GM23248 (cell line): ENCODE data around the gene ADGRG2.

Experiments used
- EZH2 ChIP-seq: fragments of 200-600 bp; sonication (generic); IDR thresholded peaks from 2 replicates; pipeline ENCODE4 v1.6.1; 2018; ENCODE audit warnings: antibody characterized with exemption, mild to moderate bottlenecking; ENCODE audit not compliant: insufficient read depth, poor library complexity, severe bottlenecking
- EZH2phosphoT487 ChIP-seq: fragments of 200-600 bp; sonication (generic); IDR thresholded peaks from 2 replicates; pipeline ENCODE4 v1.6.1; 2018; ENCODE audit warnings: antibody characterized with exemption, moderate library complexity, mild to moderate bottlenecking, low read depth; ENCODE audit not compliant: insufficient read depth

DNA sequence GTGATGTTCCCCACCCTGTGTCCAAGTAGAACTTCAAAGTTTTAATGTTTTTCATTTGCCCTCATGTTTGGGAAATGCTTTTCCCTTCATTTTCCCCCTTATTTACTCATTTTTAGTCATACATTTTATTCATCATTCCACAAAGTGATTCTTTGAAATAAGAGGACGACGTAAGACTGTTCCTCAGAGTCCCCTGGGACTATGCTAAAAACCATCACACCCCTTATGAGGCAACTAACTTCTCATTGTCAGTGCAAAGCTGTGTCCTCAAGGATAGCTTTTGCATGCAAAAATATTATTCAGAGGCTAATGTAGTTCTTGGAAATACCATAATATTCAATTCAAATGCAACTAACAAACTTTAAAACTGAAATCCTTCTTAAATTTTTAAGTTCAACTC lies 14.8 kb upstream of the ADGRG2 start:
- TF ChIP-seq EZH2 = no peak
- no peak for TF ChIP-seq EZH2phosphoT487
